Measurements from ENCODE around the gene OGA.

GRCh38 chr10:101835362-101835761, 17.1 kb upstream of the OGA start:
- TF ChIP-seq CTCF (IDR thresholded peaks at IDR 0.05), result no peak
- no peak for TF ChIP-seq POLR2A (IDR thresholded peaks at IDR 0.05)

Data from testis (tissue), 2 donors.